Common myeloid progenitor, CD34-positive (primary cell): ENCODE measurements around the gene RALGAPA2.

Source experiments
- CTCF ChIA-PET: fragments of 350-600 bp; sonication (Branson Sonifier 250); formaldehyde crosslinking; loops from one replicate; lab custom pipeline; 2021; ENCODE audit warnings: antibody characterized with exemption; lab: Charles Lee
- POLR2A ChIA-PET: fragments of 350-600 bp; sonication (Branson Sonifier 250); formaldehyde crosslinking; loops from one replicate; lab custom pipeline; 2021; ENCODE audit warnings: antibody characterized with exemption; lab: Charles Lee
- DNase-seq, 3 donors: peaks; one replicate each; pipeline versions ENCODE4 v3.0.0 to v3.0.0-alpha.2; 2013
- H3K27ac ChIP-seq, 2 experiments: 1 replicate in 1 of 2; 2 replicates in 1 of 2; pipeline ENCODE4 v1.7.0; 2013; ENCODE audit warnings: inconsistent platforms in 2 of 2, low read length in 2 of 2, mild to moderate bottlenecking in 2 of 2, low read depth in 1 of 2, moderate library complexity in 1 of 2; ENCODE audit not compliant: severe bottlenecking in 2 of 2, insufficient read depth in 1 of 2, poor library complexity in 1 of 2
- H3K27me3 ChIP-seq, 5 experiments: replicated peaks in 2 of 5; 1 replicate in 3 of 5; 2 replicates in 2 of 5; pipeline versions ENCODE4 v1.6.1 to v1.7.0; 2013; ENCODE audit warnings: low read length in 4 of 5, mild to moderate bottlenecking in 2 of 5, moderate library complexity in 2 of 5, inconsistent platforms in 1 of 5; ENCODE audit not compliant: insufficient read depth in 5 of 5, control insufficient read depth in 4 of 5
- H3K36me3 ChIP-seq, 4 experiments: 1 replicate in 2 of 4; 2 replicates in 2 of 4; pipeline versions ENCODE4 v1.6.1 to v1.7.0; 2013; ENCODE audit warnings: low read length in 3 of 4, control low read depth in 1 of 4, mild to moderate bottlenecking in 1 of 4; ENCODE audit not compliant: control insufficient read depth in 4 of 4, insufficient read depth in 4 of 4
- H3K4me1 ChIP-seq, 4 experiments: 1 replicate in 3 of 4; 2 replicates in 1 of 4; pipeline versions ENCODE4 v1.6.1 to v1.7.1; 2013; ENCODE audit warnings: low read length in 3 of 4, mild to moderate bottlenecking in 3 of 4, control low read depth in 1 of 4, inconsistent platforms in 1 of 4, moderate library complexity in 1 of 4; ENCODE audit not compliant: control insufficient read depth in 4 of 4, insufficient read depth in 4 of 4; ENCODE audit errors: control extremely low read depth in 1 of 4
- H3K4me3 ChIP-seq, 7 experiments: 1 replicate in 4 of 7; 2 replicates in 3 of 7; pipeline versions ENCODE4 v1.5.1 to v1.7.0; 2013; ENCODE audit warnings: mild to moderate bottlenecking in 7 of 7, low read length in 6 of 7, moderate library complexity in 6 of 7, inconsistent platforms in 2 of 7, low read depth in 2 of 7, control low read depth in 1 of 7; ENCODE audit not compliant: insufficient read depth in 4 of 7, control insufficient read depth in 1 of 7; ENCODE audit errors: extremely low read depth in 1 of 7
- H3K9me3 ChIP-seq, 5 experiments: 1 replicate in 4 of 5; 2 replicates in 1 of 5; pipeline versions ENCODE4 v1.6.1 to v1.7.1; 2013; ENCODE audit warnings: low read length in 4 of 5, mild to moderate bottlenecking in 2 of 5, inconsistent platforms in 1 of 5, low read depth in 1 of 5, moderate library complexity in 1 of 5; ENCODE audit not compliant: control insufficient read depth in 4 of 5, insufficient read depth in 2 of 5; ENCODE audit errors: control extremely low read depth in 1 of 5
- WGBS: methylation state at CpG from one replicate; pipeline ENCODE4 v1.1.5; 2013; ENCODE audit not compliant: insufficient coverage; 5-methylcytosine and 5-hydroxymethylcytosine counted together

Gene RALGAPA2

GRCh38 chr20:20491110-20491783, 221.2 kb downstream of the RALGAPA2 start:
- ChIA-PET POLR2A (no interaction called here), CTCF (no interaction called here)
- WGBS, result 100% methylated on average over 2 of the region's 5 CpGs
- H3K4me3 ChIP-seq, result no peak overlapping the region
- no peak for DNase-seq
- no peaks in the 10 kb centered on the region for H3K9me3 ChIP-seq
- H3K36me3 ChIP-seq, result peaks cover 15 to 63% (median 37%) of the 10 kb centered on the region in 4 experiments
- no peak overlapping the region for H3K27ac ChIP-seq
- no peaks in the 10 kb centered on the region for H3K27me3 ChIP-seq
- no peaks in the 10 kb centered on the region for H3K4me1 ChIP-seq

- DNase-seq, result no peak
- CTCF ChIA-PET, result no interaction called here
- WGBS, result no CpG with 5 or more reads among the region's 3 CpGs
- H3K4me3 ChIP-seq, result no peak overlapping the region
- H3K9me3 ChIP-seq, result no peaks in the 10 kb centered on the region
- peaks cover 15 to 58% (median 37%) of the 10 kb centered on the region in 4 experiments for H3K36me3 ChIP-seq
- H3K27ac ChIP-seq, result no peak overlapping the region
- POLR2A ChIA-PET, result no interaction called here
- H3K4me1 ChIP-seq, result no peaks in the 10 kb centered on the region
- H3K27me3 ChIP-seq, result no peaks in the 10 kb centered on the region
These were observed 221.8 kb downstream of the RALGAPA2 start for GRCh38 chr20:20490673-20491072.

DNA sequence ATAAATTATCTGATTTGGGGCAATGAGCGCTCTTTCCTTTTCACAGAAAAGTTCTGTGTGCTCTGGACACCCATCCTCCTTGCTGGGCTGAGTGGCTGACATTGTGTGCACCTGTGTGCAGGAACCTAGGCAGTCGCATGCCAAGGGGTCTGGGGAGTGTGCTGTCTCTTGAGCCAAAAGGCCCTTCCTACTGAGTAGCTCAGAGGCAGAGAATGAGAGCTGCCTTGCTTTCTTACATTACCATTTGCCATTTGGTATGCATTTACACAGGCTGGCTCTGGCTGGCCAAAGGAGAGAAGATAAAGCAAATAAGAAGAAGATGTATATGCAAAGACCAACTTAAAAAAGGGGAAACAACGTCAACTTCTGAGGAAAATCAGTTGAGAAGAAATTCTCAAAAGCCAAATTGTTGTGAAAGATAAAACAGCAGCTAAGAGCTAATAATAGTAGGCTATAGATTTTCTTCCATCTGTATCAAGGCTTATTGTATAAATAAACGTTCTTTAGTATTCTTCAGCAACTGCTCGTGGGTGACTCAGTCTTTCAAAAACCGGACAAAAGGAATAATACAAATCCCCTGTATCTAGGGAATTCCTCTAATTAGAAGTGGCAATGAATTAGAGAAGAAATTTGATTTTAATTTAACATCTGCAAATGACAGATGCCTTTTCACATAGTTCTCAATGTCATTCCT, 222.6 kb downstream of the RALGAPA2 start:
- 95% methylated on average over 3 of the region's 6 CpGs for WGBS
- CTCF ChIA-PET, result no interaction called here

DNA sequence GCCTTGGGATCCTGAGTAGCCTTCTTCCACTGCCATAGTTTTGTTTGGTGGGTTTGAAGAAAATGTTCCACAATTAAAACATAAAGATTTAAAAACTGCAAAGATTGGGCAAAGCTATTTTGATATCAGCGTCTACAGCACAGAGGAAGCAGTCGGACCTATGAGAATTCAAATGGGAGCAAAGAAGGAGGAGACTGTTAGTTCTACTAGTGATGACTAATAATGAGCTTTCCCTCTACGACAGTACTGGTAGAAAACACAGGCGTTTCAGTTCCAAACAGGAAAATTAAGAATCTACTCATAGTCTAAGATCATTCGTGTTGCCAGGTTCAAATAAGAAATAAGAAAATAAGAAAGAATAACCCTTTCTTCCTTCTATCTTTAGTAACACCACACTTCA, 223.4 kb downstream of the RALGAPA2 start:
- H3K9me3 ChIP-seq, result no peaks in the 10 kb centered on the region
- no peak for DNase-seq
- no peaks in the 10 kb centered on the region for H3K4me1 ChIP-seq
- CTCF ChIA-PET, result no interaction called here
- 100% methylated on average over 1 of the region's 5 CpGs for WGBS
- H3K4me3 ChIP-seq, result no peak overlapping the region
- H3K27me3 ChIP-seq, result no peaks in the 10 kb centered on the region
- POLR2A ChIA-PET, result no interaction called here
- H3K36me3 ChIP-seq, result peaks cover 15 to 46% (median 31%) of the 10 kb centered on the region in 4 experiments
- no peak overlapping the region for H3K27ac ChIP-seq

More for the DNA sequence above, 222.6 kb downstream of the RALGAPA2 start:
- H3K27ac ChIP-seq, result no peak overlapping the region
- H3K4me3 ChIP-seq, result no peak overlapping the region
- POLR2A ChIA-PET, result no interaction called here
- no peaks in the 10 kb centered on the region for H3K4me1 ChIP-seq
- no peak for DNase-seq
- H3K27me3 ChIP-seq, result no peaks in the 10 kb centered on the region
- no peaks in the 10 kb centered on the region for H3K9me3 ChIP-seq
- peaks cover 15 to 50% (median 36%) of the 10 kb centered on the region in 4 experiments for H3K36me3 ChIP-seq

GRCh38 chr20:20488388-20488787, 224.1 kb downstream of the RALGAPA2 start:
- Histone ChIP-seq H3K9me3 (no peaks in the 10 kb centered on the region), H3K36me3 (peaks cover 15 to 50% (median 33%) of the 10 kb centered on the region in 4 experiments), H3K27ac (no peak overlapping the region), H3K4me3 (no peak overlapping the region), H3K4me1 (no peaks in the 10 kb centered on the region), H3K27me3 (no peaks in the 10 kb centered on the region)
- no CpG with 5 or more reads among the region's 1 CpG for WGBS
- POLR2A ChIA-PET, result no interaction called here
- DNase-seq, result no peak
- CTCF ChIA-PET, result no interaction called here

GRCh38 chr20:20487811-20488210, 224.6 kb downstream of the RALGAPA2 start:
- no peak overlapping the region for H3K27ac ChIP-seq
- H3K4me3 ChIP-seq, result no peak overlapping the region
- H3K27me3 ChIP-seq, result no peaks in the 10 kb centered on the region
- no peaks in the 10 kb centered on the region for H3K9me3 ChIP-seq
- H3K36me3 ChIP-seq, result peaks cover 15 to 53% (median 34%) of the 10 kb centered on the region in 4 experiments
- CTCF ChIA-PET, result no interaction called here
- no peak for DNase-seq
- POLR2A ChIA-PET, result no interaction called here
- H3K4me1 ChIP-seq, result no peaks in the 10 kb centered on the region
- 97% methylated on average over 2 of the region's 5 CpGs for WGBS

GRCh38 chr20:20483328-20483727, 229.1 kb downstream of the RALGAPA2 start:
- WGBS, result 100% methylated on average over 1 of the region's 2 CpGs
- no peak for DNase-seq
- Histone ChIP-seq H3K27me3 (no peaks in the 10 kb centered on the region), H3K4me1 (no peaks in the 10 kb centered on the region), H3K4me3 (no peak overlapping the region), H3K36me3 (peaks cover 10 to 44% (median 22%) of the 10 kb centered on the region in 4 experiments), H3K9me3 (no peaks in the 10 kb centered on the region), H3K27ac (no peak overlapping the region)
- CTCF ChIA-PET, result interaction anchor here (1.1 kb wide), 1 partner anchor 14 kb away, joined by 3 read pairs; no protein-coding TSS in a partner anchor
- POLR2A ChIA-PET, result no interaction called here
